Stimulated activated CD8-positive, alpha-beta memory T cell treated with anti-CD3 and anti-CD28 coated beads, Interleukin-12 subunit alpha, Interleukin-12 subunit beta, amount 100 ng/mL, for 1 hour (primary cell): ENCODE data around the gene VPS33B.

ENCODE experiments used
- DNase-seq: peaks from one replicate; pipeline ENCODE4 v3.0.0-alpha.2; 2020; ENCODE audit warnings: low read depth

The VPS33B gene

GRCh38 chr15:90949979-90950675 lies 72.3 kb downstream of the VPS33B start:
- DNase-seq, result no peak
